Renal cortical epithelial cell (primary cell): ENCODE data around the gene ZNF787. TPM values are rescaled to one million over a fixed set of nuclear protein-coding genes. Genes with fewer than 3 reads are reported as not detected.
"Not testable (repeated sequence)": the region's sequence is repeated elsewhere in the genome, so short reads cannot be mapped to it uniquely, and the experiment has no call there.

Experiments used
- DNase-seq: peaks from one replicate; pipeline ENCODE4 v3.0.0-alpha.2; 2011; ENCODE audit warnings: low read depth
- total RNA-seq: library from RNA; depleted of rRNA; stranded (reverse); fragments of >200 nt; gene quantifications from 2 replicates; pipeline ENCODE4 v1.2.3, GENCODE V29; 2014

Gene ZNF787
- total RNA-seq, 1 donor from 2014 or later, result 25.6 TPM

DNA sequence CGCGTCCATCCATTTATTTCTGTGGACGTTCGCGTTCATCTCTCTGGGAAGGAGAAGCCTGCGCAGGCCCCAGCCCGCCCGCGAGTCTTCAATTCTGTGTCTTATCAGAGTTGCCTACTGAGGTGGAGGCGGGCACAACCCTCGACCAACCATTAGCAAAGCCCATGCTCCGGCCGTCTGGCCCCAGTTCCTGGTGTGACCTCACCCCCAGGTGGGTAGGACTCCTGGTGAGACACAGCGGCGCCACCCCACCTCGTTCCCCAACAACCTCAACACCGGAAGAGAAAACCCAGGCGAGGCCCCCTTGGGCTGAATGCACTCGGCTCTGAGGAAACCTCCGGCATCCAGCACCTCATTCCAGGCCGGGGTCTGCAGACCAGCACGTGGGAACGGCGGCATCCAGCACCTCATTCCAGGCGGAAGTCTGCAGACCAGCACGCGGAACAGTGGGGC, 14.7 kb downstream of the ZNF787 start:
- no peak for DNase-seq

DNA sequence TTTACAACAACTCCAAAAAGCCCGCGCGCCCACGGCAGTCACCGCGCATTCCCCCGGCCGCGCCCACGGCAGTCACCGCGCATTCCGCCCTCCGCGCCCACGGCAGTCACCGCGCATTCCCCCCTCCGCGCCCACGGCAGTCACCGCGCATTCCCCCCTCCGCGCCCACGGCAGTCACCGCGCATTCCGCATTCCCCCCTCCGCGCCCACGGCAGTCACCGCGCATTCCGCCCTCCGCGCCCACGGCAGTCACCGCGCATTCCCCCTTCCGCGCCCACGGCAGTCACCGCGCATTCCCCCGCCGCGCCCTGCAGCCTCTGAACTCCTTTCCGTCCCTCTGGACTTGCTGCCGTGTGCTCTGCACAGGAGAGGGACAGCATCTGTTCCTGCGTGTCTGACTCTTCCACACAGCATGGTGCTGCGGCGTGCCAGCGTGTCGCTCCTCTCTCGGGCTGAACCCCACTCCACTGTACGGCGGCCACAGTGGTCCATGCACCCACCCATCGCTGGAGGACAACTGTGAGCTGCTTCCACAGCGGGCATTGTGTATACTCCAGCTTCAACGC, 15.2 kb downstream of the ZNF787 start:
- DNase-seq, result not testable (repeated sequence)

DNA sequence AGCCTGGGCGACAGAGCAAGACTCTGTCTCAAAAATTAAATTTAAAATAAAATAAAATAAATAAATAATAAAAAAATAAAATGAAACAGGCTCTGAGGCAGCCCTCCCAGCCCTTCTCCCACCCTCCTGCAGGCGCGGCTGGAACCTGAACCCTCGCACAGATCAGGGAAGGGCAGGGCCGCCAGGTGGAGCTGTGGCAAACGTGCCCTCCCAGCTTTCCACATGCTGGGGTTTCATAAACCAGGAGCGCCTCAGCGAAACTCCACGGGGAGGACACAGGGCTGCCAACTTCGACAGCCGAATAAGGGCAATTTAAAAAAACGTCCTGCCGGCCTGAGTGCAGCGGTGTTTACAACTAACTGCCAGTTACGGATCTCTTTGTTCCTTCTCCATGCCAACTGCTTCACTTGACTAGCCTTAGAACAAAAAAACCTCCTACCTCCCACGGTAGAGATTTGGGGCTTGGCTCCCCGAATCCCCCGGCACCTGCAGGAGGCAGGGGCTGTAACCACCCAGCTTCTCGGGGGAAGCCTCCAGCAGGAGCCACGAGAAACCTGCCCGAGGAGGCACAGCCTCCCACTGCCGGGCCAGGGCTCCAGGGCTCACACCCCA, 15.9 kb downstream of the ZNF787 start:
- peak; percentile 89 for DNase-seq

- no peak for DNase-seq
Measured at GRCh38 chr19:56104423-56104822, 16.7 kb downstream of the ZNF787 start.

GRCh38 chr19:56103027-56103614, 18.0 kb downstream of the ZNF787 start:
- DNase-seq, result no peak

GRCh38 chr19:56101746-56102535, 19.2 kb downstream of the ZNF787 start:
- no peak for DNase-seq

DNA sequence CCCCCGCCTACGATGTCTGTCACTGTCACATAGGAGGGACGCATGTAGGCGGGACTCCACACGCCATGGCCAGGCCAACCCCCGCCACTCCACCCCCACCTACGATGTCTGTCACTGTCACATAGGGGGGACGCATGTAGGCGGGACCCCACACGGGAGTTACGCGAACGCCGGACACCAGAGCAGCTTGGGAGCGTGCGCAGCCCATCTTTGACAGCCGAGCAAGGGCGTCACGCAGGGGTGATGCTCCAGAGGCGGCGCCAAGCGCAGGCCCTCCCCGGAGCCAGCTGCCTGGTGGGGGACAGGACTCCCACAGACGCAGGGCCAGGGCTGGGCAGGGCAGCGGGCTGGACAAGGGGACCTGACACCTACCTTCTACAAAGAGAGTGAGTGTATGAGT, 20.0 kb downstream of the ZNF787 start:
- DNase-seq, result no peak

DNA sequence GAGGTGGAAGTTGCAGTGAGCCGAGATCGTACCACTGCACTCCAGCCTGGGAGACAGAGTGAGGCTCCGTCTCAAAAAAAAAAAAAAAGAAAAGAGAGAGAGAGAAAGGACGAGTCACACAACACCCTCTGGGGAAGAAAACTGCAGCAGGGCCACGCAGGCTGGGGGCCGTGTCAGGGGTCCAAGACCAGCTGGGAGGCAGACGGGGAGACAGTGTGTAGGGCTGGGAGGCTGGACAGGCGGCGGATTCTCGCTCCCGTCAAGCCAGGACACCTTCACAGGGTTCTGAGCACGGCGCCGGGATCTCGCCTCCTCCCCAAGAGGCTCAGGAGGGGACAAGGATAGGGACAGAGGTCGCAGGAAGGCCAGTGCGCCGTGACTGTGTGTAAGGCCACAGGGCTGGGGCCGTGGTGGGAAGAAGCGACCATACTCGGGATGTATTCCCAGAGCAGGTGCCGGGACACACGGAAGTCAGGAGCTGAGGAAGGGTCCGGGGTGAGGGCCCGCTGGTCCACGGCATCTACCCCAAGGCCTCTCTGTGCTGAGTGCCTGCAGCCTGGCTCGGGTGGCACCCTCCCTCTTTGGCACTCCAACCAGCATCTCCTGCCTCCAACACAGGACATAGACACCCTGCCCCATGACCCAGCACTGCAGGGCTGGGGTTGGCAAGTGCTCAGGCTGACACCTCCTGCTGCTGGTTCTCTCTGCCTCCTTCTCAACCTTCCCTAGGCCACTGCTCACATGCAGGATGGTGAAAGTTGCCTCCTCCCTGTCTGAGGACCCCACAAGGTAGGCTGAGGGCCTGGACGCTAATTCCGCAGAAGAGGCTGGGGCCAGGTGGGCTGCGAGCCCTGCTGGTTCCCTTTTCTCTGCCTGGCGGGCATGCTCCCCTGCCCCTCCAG, 21.2 kb downstream of the ZNF787 start:
- DNase-seq, result no peak

GRCh38 chr19:56098731-56099568, 22.1 kb downstream of the ZNF787 start:
- DNase-seq, result no peak

- not testable (repeated sequence) for DNase-seq
Measured at GRCh38 chr19:56098237-56098636, 22.9 kb downstream of the ZNF787 start.

GRCh38 chr19:56097776-56098175, 23.3 kb downstream of the ZNF787 start:
- DNase-seq, result no peak

GRCh38 chr19:56097306-56097705, 23.8 kb downstream of the ZNF787 start:
- DNase-seq, result no peak

DNA sequence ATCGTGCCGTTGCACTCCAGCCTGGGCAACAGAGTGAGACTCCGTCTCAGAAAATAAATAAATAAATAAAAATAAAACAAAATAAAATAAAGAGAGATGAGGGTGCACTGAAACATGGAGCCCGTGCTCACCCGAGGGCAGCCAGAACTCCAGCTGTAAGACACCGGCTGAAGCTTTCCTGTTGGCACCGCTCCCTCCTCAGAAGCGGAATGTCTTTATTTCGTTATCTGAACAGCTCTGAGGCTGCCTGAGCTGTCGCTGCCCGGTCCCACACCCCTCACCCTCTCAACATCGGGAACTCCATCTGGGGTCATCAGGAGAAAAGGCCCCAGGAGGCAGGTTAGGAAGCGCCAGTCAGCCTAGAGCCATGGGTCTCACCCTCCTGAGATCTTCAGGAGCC, 24.4 kb downstream of the ZNF787 start:
- no peak for DNase-seq

DNA sequence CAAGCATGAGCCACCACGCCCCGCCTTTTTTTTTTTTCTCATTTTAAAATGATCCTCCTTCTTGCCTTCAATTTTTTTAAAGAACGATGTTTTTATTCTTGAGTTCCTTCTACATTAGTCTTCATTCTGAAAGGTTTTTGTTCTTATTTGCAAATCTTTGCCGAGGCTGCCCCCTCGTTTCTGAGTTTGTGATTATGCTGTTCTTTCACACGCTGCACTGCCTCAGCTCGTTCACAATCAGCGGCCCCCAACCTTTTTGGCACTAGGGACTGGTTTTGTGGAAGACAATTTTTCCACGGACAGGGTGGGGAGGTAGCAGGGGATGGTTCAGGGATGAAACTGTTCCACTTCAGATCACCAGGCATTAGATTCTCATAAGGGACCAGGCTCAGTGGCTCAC, 26.6 kb downstream of the ZNF787 start:
- no peak for DNase-seq

GRCh38 chr19:56092685-56093631, 28.1 kb downstream of the ZNF787 start:
- no peak for DNase-seq

DNA sequence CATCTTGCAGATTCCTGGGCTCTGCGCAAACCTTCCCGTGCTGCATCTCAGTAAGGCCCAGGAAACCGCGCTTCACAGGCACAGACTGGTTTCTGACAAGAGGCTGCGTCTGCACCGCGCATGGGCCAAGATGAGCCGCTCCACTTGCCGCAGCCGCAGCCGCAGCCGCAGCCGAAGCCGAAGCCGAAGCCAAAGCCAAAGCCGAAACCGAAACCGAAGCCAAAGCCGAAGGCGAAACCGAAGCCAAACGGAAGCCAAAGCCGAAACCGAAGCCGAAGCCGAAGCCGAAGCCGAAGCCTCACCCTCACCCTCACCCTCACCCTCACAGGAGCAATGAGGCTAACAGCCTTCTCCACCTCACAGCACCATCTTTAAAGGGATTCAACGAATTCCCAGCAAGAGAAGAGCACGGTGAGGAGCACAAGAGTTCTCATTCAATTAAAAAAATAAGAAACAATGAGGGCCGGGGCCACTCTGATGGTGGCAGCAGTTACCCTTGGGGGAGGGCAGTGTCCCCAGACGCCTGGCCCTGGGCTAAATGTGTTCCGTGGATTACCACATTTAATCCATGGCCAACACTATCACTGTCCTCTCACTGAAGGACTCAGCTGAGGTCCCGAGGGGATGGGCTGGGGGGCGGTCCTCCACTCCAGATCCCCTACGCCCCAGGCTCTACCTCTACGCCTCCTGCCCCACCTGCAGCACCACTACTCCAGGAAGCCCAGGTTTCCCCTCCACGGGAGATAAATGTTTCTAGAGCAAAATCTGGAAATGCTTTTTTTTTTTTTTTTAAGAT, 29.1 kb downstream of the ZNF787 start:
- no peak for DNase-seq

- DNase-seq, result peak; percentile 78
Measured at GRCh38 chr19:56091066-56091490, 30.0 kb downstream of the ZNF787 start.

GRCh38 chr19:56089344-56089743, 31.8 kb downstream of the ZNF787 start:
- no peak for DNase-seq
